C1 segment of cervical spinal cord (tissue), 14 donors: ENCODE data around the gene PRAMEF5.
"Not testable (repeated sequence)": the region's sequence is repeated elsewhere in the genome, so short reads cannot be mapped to it uniquely, and the experiment has no call there.

Experiments
- DNase-seq, 14 donors: peaks; one replicate each; lab custom pipeline; 2025; lab: John Stamatoyannopoulos, UW

Gene PRAMEF5

GRCh38 chr1:13253898-13254297 is at the start of gene PRAMEF5:
Gene PRAMEF5, plus strand, starts transcription at chr1:13254198. Its CDS starts 5,071 bp downstream, at chr1:13259269.
- DNase-seq, result not testable (repeated sequence)

GRCh38 chr1:13208712-13209111 is 45.3 kb upstream of the PRAMEF5 start:
- DNase-seq, result not testable (repeated sequence)

- DNase-seq, result not testable (repeated sequence)
Observed at GRCh38 chr1:13216619-13217018, 37.4 kb upstream of the PRAMEF5 start.

- DNase-seq, result not testable (repeated sequence)
Observed at GRCh38 chr1:13219203-13219602, 34.8 kb upstream of the PRAMEF5 start.

GRCh38 chr1:13222788-13223187 is 31.2 kb upstream of the PRAMEF5 start:
- DNase-seq, result not testable (repeated sequence)

DNA sequence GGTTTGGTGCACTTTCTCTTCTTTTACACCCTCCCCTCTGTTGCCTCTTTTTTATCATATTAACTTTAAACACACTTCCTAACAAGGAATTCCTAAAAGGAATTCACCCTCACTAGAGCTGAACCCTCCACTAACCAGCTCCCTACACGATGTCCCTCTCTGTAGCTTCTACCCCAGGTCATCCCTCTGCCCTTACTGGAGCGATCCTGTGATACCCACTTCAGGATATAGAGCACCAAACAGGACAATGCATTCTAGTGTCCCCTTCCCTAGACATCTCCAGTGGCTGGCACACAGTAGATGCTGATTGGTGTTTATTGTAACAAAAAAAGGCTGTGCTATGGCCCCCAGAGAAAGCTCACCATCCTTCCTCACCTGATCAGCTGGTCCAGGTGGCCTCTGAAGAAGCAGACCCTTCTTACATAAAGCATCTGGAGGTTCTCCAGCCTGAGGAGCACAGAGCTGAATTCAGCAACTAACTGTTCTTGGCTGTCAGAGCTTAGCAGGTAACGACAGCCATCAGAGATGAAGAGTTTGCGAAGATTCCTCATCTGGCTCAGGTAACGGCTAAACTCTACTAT is 29.4 kb upstream of the PRAMEF5 start:
- no peak for DNase-seq

- DNase-seq, result not testable (repeated sequence)
Observed at GRCh38 chr1:13225675-13226204, 28.3 kb upstream of the PRAMEF5 start, which contains the start of gene PRAMEF18. Gene PRAMEF18, minus strand, starts transcription at chr1:13226154. Its CDS starts 48 bp downstream, at chr1:13226106.

- DNase-seq, result not testable (repeated sequence)
Observed at GRCh38 chr1:13227271-13228055, 26.5 kb upstream of the PRAMEF5 start.

DNA sequence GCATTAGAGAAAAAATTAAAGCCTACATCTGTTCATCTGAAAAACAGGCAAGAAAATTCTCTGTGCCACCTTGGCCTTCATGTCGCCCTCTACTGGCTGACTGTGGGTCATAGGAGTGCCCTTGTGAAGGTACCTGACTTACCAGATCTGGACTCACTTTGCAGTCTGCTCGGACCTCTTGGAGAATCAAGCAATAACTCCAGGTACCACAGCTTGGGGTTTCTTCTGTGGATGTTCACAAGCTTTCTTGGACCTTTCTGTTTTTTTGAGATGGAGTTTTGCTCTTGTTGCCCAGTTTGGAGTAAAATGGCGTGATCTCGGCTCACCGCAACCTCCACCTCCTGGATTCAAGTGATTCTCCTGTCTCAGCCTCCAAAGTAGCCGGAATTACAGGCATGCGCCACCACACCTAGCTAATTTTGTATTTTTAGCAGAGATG is 25.6 kb upstream of the PRAMEF5 start:
- DNase-seq, result no peak

GRCh38 chr1:13230096-13230495 is 23.9 kb upstream of the PRAMEF5 start:
- not testable (repeated sequence) for DNase-seq

DNA sequence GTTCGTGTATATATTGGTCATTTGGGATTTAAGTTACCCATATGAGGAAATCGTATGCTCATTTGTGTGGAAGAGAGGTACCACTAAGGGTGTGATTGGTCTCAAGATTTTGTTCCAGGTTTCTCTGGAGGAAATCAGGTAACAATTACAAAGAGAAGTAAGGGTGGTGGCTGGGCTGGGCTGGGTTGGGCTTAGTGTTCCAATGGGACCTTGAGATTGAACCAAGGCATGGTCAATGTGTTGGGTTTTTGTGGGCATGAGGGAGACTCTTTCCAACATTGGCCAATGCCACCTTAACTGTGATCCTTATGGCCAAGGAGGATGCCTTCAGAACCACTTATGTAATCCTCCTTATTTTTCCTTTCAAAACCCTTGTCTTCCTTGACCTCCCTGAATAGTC is 23.4 kb upstream of the PRAMEF5 start:
- DNase-seq, result not testable (repeated sequence)

GRCh38 chr1:13231061-13231750 is 22.8 kb upstream of the PRAMEF5 start:
- DNase-seq, result not testable (repeated sequence)

DNA sequence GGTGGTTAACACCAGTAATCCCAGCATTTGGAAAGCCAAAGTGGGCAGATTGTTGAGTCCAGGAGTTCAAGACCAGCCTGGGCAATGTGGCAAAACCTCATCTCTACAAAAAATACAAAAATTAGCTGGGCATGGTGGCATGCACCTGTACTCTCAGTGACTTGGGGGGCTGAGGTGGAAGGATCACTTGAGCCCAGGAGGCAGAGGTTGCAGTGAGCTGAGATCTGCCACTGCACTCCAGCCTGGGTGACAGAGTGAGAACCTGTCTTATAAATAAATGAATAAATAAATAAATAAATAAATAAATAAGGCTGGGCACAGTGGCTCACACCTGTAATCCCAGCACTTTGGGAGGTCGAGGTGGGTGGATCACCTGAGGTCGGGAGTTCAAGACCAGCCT is 21.9 kb upstream of the PRAMEF5 start:
- DNase-seq, result not testable (repeated sequence)

GRCh38 chr1:13234057-13234456 is 19.9 kb upstream of the PRAMEF5 start:
- DNase-seq, result not testable (repeated sequence)

- not testable (repeated sequence) for DNase-seq
Observed at GRCh38 chr1:13237572-13237971, 16.4 kb upstream of the PRAMEF5 start.

DNA sequence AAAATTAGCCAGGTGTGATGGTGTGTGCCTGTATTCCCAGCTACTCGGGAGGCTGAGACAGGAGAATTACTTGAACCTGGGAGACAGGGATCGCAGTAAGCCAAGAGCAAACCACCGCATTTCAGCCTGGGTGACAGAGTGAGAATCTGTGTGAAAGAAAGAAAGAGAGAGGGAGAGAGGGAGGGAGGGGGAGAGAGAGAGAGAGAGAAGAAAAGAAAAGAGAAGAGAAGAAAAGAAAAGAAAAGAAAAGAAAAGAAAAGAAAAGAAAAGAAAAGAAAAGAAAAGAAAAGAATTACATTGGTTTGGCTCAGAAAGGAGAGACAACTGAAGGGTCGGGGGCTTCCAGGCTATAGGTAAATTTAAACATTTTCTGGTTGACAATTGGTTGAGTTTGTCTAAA is 14.4 kb upstream of the PRAMEF5 start:
- DNase-seq, result not testable (repeated sequence)

- not testable (repeated sequence) for DNase-seq
Observed at GRCh38 chr1:13243536-13244263, 10.3 kb upstream of the PRAMEF5 start.

DNA sequence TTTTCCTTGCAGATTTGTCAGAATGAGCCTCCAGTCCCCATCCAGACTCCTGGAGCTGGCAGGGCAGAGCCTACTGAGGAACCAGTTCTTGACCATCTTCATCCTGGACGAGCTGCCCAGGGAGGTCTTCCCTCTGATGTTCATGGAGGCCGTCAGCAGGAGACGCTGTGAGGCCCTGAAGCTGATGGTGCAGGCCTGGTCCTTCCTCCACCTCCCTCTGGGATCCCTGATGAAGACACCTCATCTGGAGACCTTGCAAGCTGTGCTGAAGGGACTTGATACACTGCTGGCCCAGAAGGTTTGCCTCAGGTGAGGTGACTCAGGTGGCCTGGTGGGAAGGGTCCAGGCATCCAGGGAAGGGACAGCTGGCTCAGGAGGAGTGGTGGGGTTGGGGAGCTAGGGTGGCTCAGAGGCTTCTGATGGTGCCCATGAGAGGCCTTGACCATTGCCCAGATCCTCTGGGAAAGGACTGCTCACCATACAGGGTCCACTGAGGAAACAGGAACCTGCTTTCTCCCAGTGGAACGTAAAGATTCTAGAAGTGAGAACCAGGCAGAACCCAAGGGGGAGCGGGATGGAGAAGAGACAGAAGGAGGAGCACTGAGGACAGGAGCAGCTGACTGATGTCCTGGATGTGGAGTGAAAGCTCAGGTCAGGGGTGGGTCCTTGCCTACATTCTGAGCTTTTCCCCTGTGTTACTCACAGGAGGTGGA is 8.0 kb upstream of the PRAMEF5 start:
- DNase-seq, result not testable (repeated sequence)

GRCh38 chr1:13246554-13246871 is 7.5 kb upstream of the PRAMEF5 start:
- DNase-seq, result not testable (repeated sequence)

- DNase-seq, result not testable (repeated sequence)
Observed at GRCh38 chr1:13247122-13247521, 6.9 kb upstream of the PRAMEF5 start.

GRCh38 chr1:13265124-13265523 is 11.1 kb downstream of the PRAMEF5 start:
- not testable (repeated sequence) for DNase-seq
